ENCODE data around the gene RPN2. TPM values are rescaled to one million over a fixed set of nuclear protein-coding genes. Genes with fewer than 3 reads are reported as not detected.
"Not testable (repeated sequence)": the region's sequence is repeated elsewhere in the genome, so short reads cannot be mapped to it uniquely, and the experiment has no call there.

RPN2 gene
- total RNA-seq (2014; rRNA removed; shearing (Covaris generic)): 262 and 264 TPM in 2 replicates

- DNase-seq (ENCODE audit: low spot score): peak; percentile 96
Observed at GRCh38 chr20:37178839-37179682, at the start of gene RPN2, which contains the start of gene MROH8. RPN2 (plus strand) TSS chr20:37179330; CDS start chr20:37179357, 27 bp downstream. MROH8 (minus strand) TSS chr20:37179548.

GRCh38 chr20:37131486-37131885 lies 47.6 kb upstream of the RPN2 start:
- DNase-seq (ENCODE audit: low spot score): no peak

- DNase-seq (ENCODE audit: low spot score): no peak
Observed at GRCh38 chr20:37133952-37134351, 45.2 kb upstream of the RPN2 start.

- DNase-seq (ENCODE audit: low spot score): no peak
Observed at GRCh38 chr20:37137547-37137946, 41.6 kb upstream of the RPN2 start.

- DNase-seq (ENCODE audit: low spot score): peak; percentile 70
Observed at GRCh38 chr20:37142708-37143107, 36.4 kb upstream of the RPN2 start.

GRCh38 chr20:37144856-37145404 lies 34.2 kb upstream of the RPN2 start:
- DNase-seq (ENCODE audit: low spot score): no peak

GRCh38 chr20:37147250-37147649 lies 31.9 kb upstream of the RPN2 start:
- no peak for DNase-seq (ENCODE audit: low spot score)

- not testable (repeated sequence) for DNase-seq (ENCODE audit: low spot score)
Observed at GRCh38 chr20:37150864-37151263, 28.3 kb upstream of the RPN2 start.

GRCh38 chr20:37151529-37151928 lies 27.6 kb upstream of the RPN2 start:
- DNase-seq (ENCODE audit: low spot score): no peak

GRCh38 chr20:37152284-37152683 lies 26.8 kb upstream of the RPN2 start:
- no peak for DNase-seq (ENCODE audit: low spot score)

- DNase-seq (ENCODE audit: low spot score): no peak
Observed at GRCh38 chr20:37154684-37155298, 24.3 kb upstream of the RPN2 start.

- no peak for DNase-seq (ENCODE audit: low spot score)
Observed at GRCh38 chr20:37155987-37156386, 23.1 kb upstream of the RPN2 start.

GRCh38 chr20:37158248-37158647 lies 20.9 kb upstream of the RPN2 start:
- DNase-seq (ENCODE audit: low spot score): no peak

GRCh38 chr20:37160683-37161082 lies 18.4 kb upstream of the RPN2 start:
- no peak for DNase-seq (ENCODE audit: low spot score)

- DNase-seq (ENCODE audit: low spot score): no peak
Observed at GRCh38 chr20:37161830-37162549, 17.1 kb upstream of the RPN2 start.

- DNase-seq (ENCODE audit: low spot score): no peak
Observed at GRCh38 chr20:37162646-37163045, 16.5 kb upstream of the RPN2 start.

GRCh38 chr20:37163832-37164554 lies 15.1 kb upstream of the RPN2 start:
- DNase-seq (ENCODE audit: low spot score): no peak

GRCh38 chr20:37165031-37165430 lies 14.1 kb upstream of the RPN2 start:
- no peak for DNase-seq (ENCODE audit: low spot score)

GRCh38 chr20:37166867-37167266 lies 12.3 kb upstream of the RPN2 start:
- DNase-seq (ENCODE audit: low spot score): no peak

- no peak for DNase-seq (ENCODE audit: low spot score)
Observed at GRCh38 chr20:37172836-37173235, 6.3 kb upstream of the RPN2 start.

Data from A172 (cell line).